ENCODE results near the gene SEH1L. TPM values are rescaled to one million over a fixed set of nuclear protein-coding genes. Genes with fewer than 3 reads are reported as not detected.

SEH1L gene
- polyA plus RNA-seq, 2 of the 4 experiments (the other 2 are of a cell fraction), result 31.6 to 63.1 TPM

DNA sequence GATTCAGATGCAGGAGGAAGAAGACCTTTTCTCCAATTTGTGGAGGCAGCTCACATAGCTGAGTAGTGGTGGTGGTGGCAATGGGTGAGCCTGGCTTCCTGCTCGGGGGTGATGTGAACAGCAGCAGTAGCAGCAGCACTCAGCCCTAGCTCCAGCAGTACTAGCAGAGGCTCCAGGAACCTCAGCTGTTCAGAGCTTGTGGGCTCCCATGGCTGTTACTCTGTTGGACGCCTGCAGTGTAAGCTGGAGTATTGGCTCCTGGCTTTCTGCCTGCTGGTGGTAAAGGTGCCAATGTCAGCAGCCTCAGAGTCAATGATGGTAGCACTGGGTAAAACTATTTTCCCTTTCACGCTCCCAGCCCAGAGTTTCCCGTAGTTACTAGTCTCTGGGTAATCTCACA is 3.1 kb upstream of the SEH1L start:
- 68% methylated on average over 3 of the region's 4 CpGs for WGBS (ENCODE audit: missing lambda C conversion rate)
- DNase-seq (ENCODE audit: low read depth in 1 of 2, low spot score in 1 of 2) (no peak), FAIRE-seq (no peak), ATAC-seq (no peak)
- H3K27ac ChIP-seq, result no peak overlapping the region
- H3K4me2 ChIP-seq, result no peak overlapping the region
- TF ChIP-seq TFCP2L1 (CRISPR knock-in tag; IDR thresholded peaks at IDR 0.05), result no peak
- TF ChIP-seq NFE2L2 (conservative IDR thresholded peaks at IDR 0.05; ENCODE audit: low read length), result no peak
- TF ChIP-seq, protein P1, sequence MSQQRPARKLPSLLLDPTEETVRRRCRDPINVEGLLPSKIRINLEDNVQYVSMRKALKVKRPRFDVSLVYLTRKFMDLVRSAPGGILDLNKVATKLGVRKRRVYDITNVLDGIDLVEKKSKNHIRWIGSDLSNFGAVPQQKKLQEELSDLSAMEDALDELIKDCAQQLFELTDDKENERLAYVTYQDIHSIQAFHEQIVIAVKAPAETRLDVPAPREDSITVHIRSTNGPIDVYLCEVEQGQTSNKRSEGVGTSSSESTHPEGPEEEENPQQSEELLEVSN (IDR thresholded peaks at IDR 0.05; ENCODE audit: borderline replicate concordance, low read depth), result no peak
- no peak for TF ChIP-seq SREBF2 (IDR thresholded peaks at IDR 0.05)
- no peak for TF ChIP-seq GATA3 (IDR thresholded peaks at IDR 0.05; ENCODE audit: borderline replicate concordance)
- no peak for TF ChIP-seq TP53 (CRISPR knock-in tag; IDR thresholded peaks at IDR 0.05)
- no peak for TF ChIP-seq RCOR1 (IDR thresholded peaks at IDR 0.05; ENCODE audit: low read depth, low read length)
- no peak for TF ChIP-seq CBX2 (IDR thresholded peaks at IDR 0.05; ENCODE audit: borderline replicate concordance, low read depth)
- no peak for TF ChIP-seq ZFP36 (IDR thresholded peaks at IDR 0.05; ENCODE audit: borderline replicate concordance, partially characterized antibody)
- TF ChIP-seq POLR2A (IDR thresholded peaks at IDR 0.05; ENCODE audit: low read length), result no peak
- no peak for TF ChIP-seq CHD4 (IDR thresholded peaks at IDR 0.05; ENCODE audit: borderline replicate concordance)
- no peak for TF ChIP-seq HDAC2 (IDR thresholded peaks at IDR 0.05)
- TF ChIP-seq, protein P2, sequence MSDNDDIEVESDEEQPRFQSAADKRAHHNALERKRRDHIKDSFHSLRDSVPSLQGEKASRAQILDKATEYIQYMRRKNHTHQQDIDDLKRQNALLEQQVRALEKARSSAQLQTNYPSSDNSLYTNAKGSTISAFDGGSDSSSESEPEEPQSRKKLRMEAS (IDR thresholded peaks at IDR 0.05), result no peak
- CTCF ChIA-PET, result interaction anchor here (0.6 to 6.3 kb wide), 4 partner anchors 10 to 218 kb away, joined by 3 to 36 read pairs (median 6); no protein-coding TSS in a partner anchor
- H3K4me1 ChIP-seq, result peaks cover 7% of the 10 kb centered on the region
- no peak overlapping the region for H3K4me3 ChIP-seq
- H3K9me3 ChIP-seq, result no peaks in the 10 kb centered on the region
- POLR2A ChIA-PET, result interaction anchor here (0.6 to 0.9 kb wide), 2 partner anchors 46 to 61 kb away, joined by 3 read pairs; partner anchors contain the start of gene CEP192

DNA sequence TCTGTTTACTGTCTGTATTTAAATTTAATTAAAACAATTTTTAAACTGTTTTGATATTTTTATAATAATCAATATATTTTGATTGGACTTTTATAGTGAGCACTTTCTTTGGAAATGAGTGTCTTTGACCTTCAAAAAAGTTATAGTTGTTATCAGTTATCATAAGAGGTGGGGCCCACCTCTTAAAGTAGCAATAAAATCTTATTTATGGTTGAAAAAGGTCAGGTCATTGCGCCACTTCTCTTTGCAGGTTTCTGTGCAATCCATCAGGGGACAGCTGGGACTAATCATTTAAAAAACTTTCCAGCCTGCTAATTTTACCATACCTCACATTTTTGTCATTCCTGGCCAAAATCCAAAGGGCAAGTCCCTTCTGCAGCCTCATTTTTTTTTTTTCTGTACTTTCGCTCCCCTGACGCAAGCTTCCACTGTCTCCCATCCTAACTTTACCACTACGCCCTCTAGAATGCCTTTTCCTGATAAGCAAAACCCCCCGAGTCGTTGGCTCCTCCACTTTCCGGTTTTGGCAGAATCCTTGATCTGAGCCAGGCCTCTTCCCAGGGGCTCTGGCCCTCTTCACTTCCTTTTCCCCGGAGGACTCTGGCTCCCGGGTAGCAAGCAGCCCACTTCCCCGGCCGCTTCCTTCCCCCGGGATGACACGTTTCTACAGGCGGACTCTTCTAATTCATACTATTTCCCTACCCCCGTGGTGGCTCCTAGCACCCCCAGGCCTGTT is 1.1 kb upstream of the SEH1L start:
- 2% methylated on average over 15 of the region's 15 CpGs for WGBS (ENCODE audit: missing lambda C conversion rate)
- no peak for FAIRE-seq

DNA sequence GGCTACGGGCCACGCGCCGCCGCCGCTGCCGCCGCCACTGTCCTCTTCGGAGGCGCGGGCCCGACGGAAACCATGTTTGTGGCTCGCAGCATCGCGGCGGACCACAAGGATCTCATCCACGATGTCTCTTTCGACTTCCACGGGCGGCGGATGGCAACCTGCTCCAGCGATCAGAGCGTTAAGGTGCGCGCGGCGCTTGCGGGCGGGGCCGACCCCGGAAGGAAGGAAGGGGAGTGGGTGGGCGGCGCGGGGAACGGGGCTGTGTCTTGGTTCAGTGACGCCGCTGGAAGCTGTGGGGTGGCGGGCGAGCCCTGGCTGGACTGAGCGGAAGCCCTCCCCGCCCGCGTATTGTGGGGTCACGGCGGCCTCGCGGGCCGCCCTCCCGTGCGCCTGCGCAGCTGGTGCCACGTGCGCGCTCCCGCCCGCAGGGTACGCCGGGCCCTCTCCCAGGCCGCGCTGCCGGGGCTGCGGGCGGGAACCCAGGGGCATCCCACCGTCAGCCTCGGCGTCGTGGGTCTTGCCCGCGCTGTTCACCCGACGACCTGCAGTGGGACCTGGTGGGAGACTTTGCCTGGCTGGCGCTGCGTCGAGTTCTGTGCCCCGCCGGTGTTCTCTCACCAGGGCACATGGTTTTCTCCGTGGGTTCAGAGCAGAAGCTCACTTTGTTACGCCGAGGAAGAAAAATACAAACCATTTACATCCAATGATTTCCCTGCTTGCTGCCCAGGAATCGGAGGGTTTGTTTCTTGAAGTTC is 416 bp downstream of the SEH1L start:
- ChIA-PET POLR2A (interaction anchor here (0.6 to 1.4 kb wide), 6 partner anchors 13 to 571 kb away, joined by 3 to 6 read pairs (median 4); partner anchors contain the start of genes AFG3L2, CEP192, CEP76 and PSMG2), CTCF (interaction anchor here (6.3 kb wide), 1 partner anchor 14 kb away, joined by 36 read pairs; no protein-coding TSS in a partner anchor)
- H3K4me2 ChIP-seq, result peak overlapping the region; percentile 70
- DNase-seq (ENCODE audit: low read depth in 1 of 2, low spot score in 1 of 2), result peak; percentile 53 to 94
- FAIRE-seq, result no peak
- peak overlapping the region; percentile 85 to 88 for H3K27ac ChIP-seq
- peak; percentile 89 to 91 for ATAC-seq
- WGBS (ENCODE audit: missing lambda C conversion rate), result 13% methylated on average over 13 of the region's 81 CpGs
- no peaks in the 10 kb centered on the region for H3K9me3 ChIP-seq
- H3K4me3 ChIP-seq, result peak overlapping the region; percentile 55
- peaks cover 7% of the 10 kb centered on the region for H3K4me1 ChIP-seq
- TF ChIP-seq NPAS2 (CRISPR knock-in tag; IDR thresholded peaks at IDR 0.05; ENCODE audit: borderline replicate concordance) (peak; percentile 75; the same call in 1 of the 2 replicates), EHF (CRISPR knock-in tag; IDR thresholded peaks at IDR 0.05) (peak; percentile 96), HOXB5 (CRISPR knock-in tag; IDR thresholded peaks at IDR 0.05) (peak; percentile 90), SREBF2 (IDR thresholded peaks at IDR 0.05) (no peak), NFE2L2 (conservative IDR thresholded peaks at IDR 0.05; ENCODE audit: low read length) (no peak), POLR2AphosphoS2 (conservative IDR thresholded peaks at IDR 0.05; ENCODE audit: low read length) (no peak), HOXB13 (CRISPR knock-in tag; IDR thresholded peaks at IDR 0.05; ENCODE audit: low read depth) (peak; percentile 97), RNF2 (IDR thresholded peaks at IDR 0.05; ENCODE audit: borderline replicate concordance, low read depth) (peak; percentile 95), TFCP2L1 (CRISPR knock-in tag; IDR thresholded peaks at IDR 0.05) (peak; percentile 71; the same call in 1 of the 2 replicates), MYC (IDR thresholded peaks at IDR 0.05; ENCODE audit: borderline replicate concordance, low read length) (0 out of 2 replicates have a peak, but pooled peaks have one; percentile 75), ZNF302 (CRISPR knock-in tag; IDR thresholded peaks at IDR 0.05) (peak; percentile 79; the same call in 1 of the 2 replicates), JUNB (IDR thresholded peaks at IDR 0.05) (no peak), RCOR1 (IDR thresholded peaks at IDR 0.05; ENCODE audit: low read depth, low read length) (no peak), NR3C1 (IDR thresholded peaks at IDR 0.05) (no peak), FOSL2 (IDR thresholded peaks at IDR 0.05) (no peak), FOSL2 (CRISPR knock-in tag; IDR thresholded peaks at IDR 0.05) (0 out of 2 replicates have a peak, but pooled peaks have one; percentile 2), FOXS1 (CRISPR knock-in tag; IDR thresholded peaks at IDR 0.05) (peak; percentile 78), HOXA7 (CRISPR knock-in tag; IDR thresholded peaks at IDR 0.05) (no peak), TP53 (CRISPR knock-in tag; IDR thresholded peaks at IDR 0.05) (peak; percentile 94), POLR2A (IDR thresholded peaks at IDR 0.05; ENCODE audit: low read length) (peak; percentile 80)
- TF ChIP-seq, protein P3, sequence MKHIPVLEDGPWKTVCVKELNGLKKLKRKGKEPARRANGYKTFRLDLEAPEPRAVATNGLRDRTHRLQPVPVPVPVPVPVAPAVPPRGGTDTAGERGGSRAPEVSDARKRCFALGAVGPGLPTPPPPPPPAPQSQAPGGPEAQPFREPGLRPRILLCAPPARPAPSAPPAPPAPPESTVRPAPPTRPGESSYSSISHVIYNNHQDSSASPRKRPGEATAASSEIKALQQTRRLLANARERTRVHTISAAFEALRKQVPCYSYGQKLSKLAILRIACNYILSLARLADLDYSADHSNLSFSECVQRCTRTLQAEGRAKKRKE (CRISPR knock-in tag; IDR thresholded peaks at IDR 0.05; ENCODE audit: low read depth), result peak; percentile 92
- TF ChIP-seq, protein P4, sequence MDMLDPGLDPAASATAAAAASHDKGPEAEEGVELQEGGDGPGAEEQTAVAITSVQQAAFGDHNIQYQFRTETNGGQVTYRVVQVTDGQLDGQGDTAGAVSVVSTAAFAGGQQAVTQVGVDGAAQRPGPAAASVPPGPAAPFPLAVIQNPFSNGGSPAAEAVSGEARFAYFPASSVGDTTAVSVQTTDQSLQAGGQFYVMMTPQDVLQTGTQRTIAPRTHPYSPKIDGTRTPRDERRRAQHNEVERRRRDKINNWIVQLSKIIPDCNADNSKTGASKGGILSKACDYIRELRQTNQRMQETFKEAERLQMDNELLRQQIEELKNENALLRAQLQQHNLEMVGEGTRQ (IDR thresholded peaks at IDR 0.05), result 0 out of 2 replicates have a peak, but pooled peaks have one; percentile 38

More for the DNA sequence above, 1.1 kb upstream of the SEH1L start:
- H3K9me3 ChIP-seq, result no peaks in the 10 kb centered on the region
- ATAC-seq, result peak; percentile 14 to 25; a peak in 5 of 6 replicates
- peaks cover 7% of the 10 kb centered on the region for H3K4me1 ChIP-seq
- peak overlapping the region; percentile 90 to 92 for H3K27ac ChIP-seq
- peak; percentile 16 to 58 for DNase-seq (ENCODE audit: low read depth in 1 of 2, low spot score in 1 of 2)
- POLR2A ChIA-PET, result interaction anchor here (1.2 kb wide), 1 partner anchor 63 kb away, joined by 5 read pairs; the partner anchor contains the start of gene PTPN2
- TF ChIP-seq CEBPB (IDR thresholded peaks at IDR 0.05) (peak; percentile 14 to 18; a peak in 1 of 4 replicates), EHMT2 (IDR thresholded peaks at IDR 0.05; ENCODE audit: low read depth) (no peak)
- CTCF ChIA-PET, result interaction anchor here (0.6 to 6.3 kb wide), 2 partner anchors 12 to 170 kb away, joined by 3 to 36 read pairs; no protein-coding TSS in a partner anchor
- H3K4me3 ChIP-seq, result peak overlapping the region; percentile 85
- peak overlapping the region; percentile 75 for H3K4me2 ChIP-seq
